Endothelial cell of umbilical vein (primary cell): ENCODE data around the gene MORC1. TPM values are rescaled to one million over a fixed set of nuclear protein-coding genes. Genes with fewer than 3 reads are reported as not detected.

Experiments
- BruUV-seq: library from RNA; stranded (reverse); fragments of 400-500 nt; replicated peaks from 2 replicates; lab custom pipeline; 2021; lab: Mats Ljungman, UMichigan
- CTCF ChIA-PET: fragments of 300-600, 350-600 bp; sonication (Branson Sonifier 250); formaldehyde crosslinking; loops from one replicate; lab custom pipeline; 2021; ENCODE audit warnings: antibody characterized with exemption, inconsistent platforms; lab: Charles Lee
- POLR2A ChIA-PET: fragments of 300-600, 350-600 bp; sonication (Branson Sonifier 250); formaldehyde crosslinking; loops from one replicate; lab custom pipeline; 2021; ENCODE audit warnings: antibody characterized with exemption, inconsistent platforms; lab: Charles Lee
- DNase-seq: peaks from one replicate; pipeline ENCODE4 v3.0.0-alpha.2; 2011; ENCODE audit warnings: low read depth, low spot score
- FAIRE-seq: peaks from 2 replicates; lab custom pipeline; 2011; peaks lifted over from hg19 to GRCh38; lab: Jason Lieb, UNC
- H2AFZ ChIP-seq: 2 replicates; pipeline ENCODE4 v1.6.0; 2012; ENCODE audit warnings: low read depth, low read length, control low read depth, inconsistent platforms
- H3K27ac ChIP-seq: 2 replicates; pipeline ENCODE4 v1.5.1; 2011; ENCODE audit warnings: low read depth, mild to moderate bottlenecking, control low read depth, low read length, moderate library complexity; ENCODE audit not compliant: insufficient read depth
- H3K27me3 ChIP-seq, 2 experiments: 2 replicates each; pipeline versions ENCODE4 v1.6.0 to v1.6.1; 2011; ENCODE audit warnings: low read length in 2 of 2, mixed read lengths in 1 of 2; ENCODE audit not compliant: control insufficient read depth in 2 of 2, insufficient read depth in 2 of 2
- H3K36me3 ChIP-seq, 2 experiments: 2 replicates in 1 of 2; 3 replicates in 1 of 2; pipeline ENCODE4 v1.5.1; 2011; ENCODE audit warnings: low read length in 2 of 2, mild to moderate bottlenecking in 1 of 2, moderate library complexity in 1 of 2; ENCODE audit not compliant: control insufficient read depth in 2 of 2, insufficient read depth in 2 of 2; ENCODE audit errors: extremely low read depth in 1 of 2
- H3K4me1 ChIP-seq: 3 replicates; pipeline ENCODE4 v1.5.1; 2011; ENCODE audit warnings: mild to moderate bottlenecking, low read length; ENCODE audit not compliant: control insufficient read depth, insufficient read depth; ENCODE audit errors: extremely low read depth
- H3K4me2 ChIP-seq: 2 replicates; pipeline ENCODE4 v1.6.1; 2011; ENCODE audit warnings: low read length, control low read depth, mixed read lengths; ENCODE audit not compliant: insufficient read depth
- H3K4me3 ChIP-seq, 3 experiments: fragments of 200-600 bp in 1 of 3; sonication (generic), shearing (Covaris generic) in 1 of 3; replicated peaks in 1 of 3; 2 replicates each; pipeline ENCODE4 v1.5.1; 2011 to 2016; ENCODE audit warnings: control low read depth in 3 of 3, low read length in 3 of 3, mild to moderate bottlenecking in 2 of 3, inconsistent platforms in 1 of 3, low read depth in 1 of 3, moderate library complexity in 1 of 3; ENCODE audit not compliant: insufficient read depth in 1 of 3
- H3K79me2 ChIP-seq: 2 replicates; pipeline ENCODE4 v1.6.0; 2012; ENCODE audit warnings: low read length, inconsistent platforms; ENCODE audit not compliant: control insufficient read depth, insufficient read depth
- H3K9ac ChIP-seq: replicated peaks from 2 replicates; pipeline ENCODE3; 2011; ENCODE audit warnings: low read length, control low read depth; ENCODE audit not compliant: insufficient read depth; ENCODE audit errors: extremely low read depth
- H3K9me1 ChIP-seq: replicated peaks from 3 replicates; pipeline ENCODE4 v1.6.0; 2011; ENCODE audit warnings: mild to moderate bottlenecking, low read length; ENCODE audit not compliant: control insufficient read depth, insufficient read depth; ENCODE audit errors: extremely low read depth
- H3K9me3 ChIP-seq: replicated peaks from 2 replicates; pipeline ENCODE4 v1.5.1; 2012; ENCODE audit warnings: low read length, inconsistent platforms; ENCODE audit not compliant: control insufficient read depth, insufficient read depth
- H4K20me1 ChIP-seq: replicated peaks from 2 replicates; pipeline ENCODE3; 2011; ENCODE audit warnings: mild to moderate bottlenecking, low read length; ENCODE audit not compliant: control insufficient read depth, insufficient read depth; ENCODE audit errors: extremely low read depth
- CTCF ChIP-seq, 2 donors: IDR thresholded peaks; 1 replicate in 1 of 2; 2 replicates in 1 of 2; pipeline ENCODE4 v1.5.1; 2011; ENCODE audit warnings: low read length in 2 of 2, mild to moderate bottlenecking in 2 of 2, moderate library complexity in 2 of 2, control low read depth in 1 of 2, inconsistent platforms in 1 of 2, low read depth in 1 of 2; ENCODE audit not compliant: insufficient read depth in 1 of 2; ENCODE audit errors: extremely low read depth in 1 of 2
- EZH2 ChIP-seq: IDR thresholded peaks from 2 replicates; pipeline ENCODE4 v1.6.1; 2012; ENCODE audit warnings: borderline replicate concordance, low read depth, mild to moderate bottlenecking, moderate library complexity, low read length, inconsistent platforms; ENCODE audit not compliant: severe bottlenecking
- FOS ChIP-seq: IDR thresholded peaks from 2 replicates; pipeline ENCODE4 v1.6.1; 2011; ENCODE audit warnings: mild to moderate bottlenecking, low read length, moderate library complexity, borderline replicate concordance; ENCODE audit not compliant: insufficient read depth
- GATA2 ChIP-seq: IDR thresholded peaks from 2 replicates; pipeline ENCODE4 v1.7.0; 2011; ENCODE audit warnings: low read depth, mild to moderate bottlenecking, moderate library complexity, mixed read lengths, low read length; ENCODE audit not compliant: insufficient read length, insufficient read depth
- JUN ChIP-seq: IDR thresholded peaks from 2 replicates; pipeline ENCODE4 v1.6.1; 2011; ENCODE audit warnings: borderline replicate concordance, low read depth; ENCODE audit not compliant: insufficient read length, insufficient read depth
- MAX ChIP-seq: IDR thresholded peaks from 2 replicates; pipeline ENCODE4 v1.6.1; 2011; ENCODE audit not compliant: insufficient read depth, insufficient read length
- MYC ChIP-seq: IDR thresholded peaks from one replicate; pipeline ENCODE4 v1.6.1; 2011; ENCODE audit warnings: mild to moderate bottlenecking, low read depth, low read length
- POLR2A ChIP-seq: IDR thresholded peaks from 2 replicates; pipeline ENCODE4 v1.6.1; 2012; ENCODE audit warnings: low read depth, mild to moderate bottlenecking, control low read depth, low read length
- POLR2AphosphoS5 ChIP-seq: IDR thresholded peaks from 2 replicates; pipeline ENCODE4 v1.6.1; 2012; ENCODE audit warnings: low read depth, mild to moderate bottlenecking, control low read depth, low read length, moderate library complexity; ENCODE audit not compliant: insufficient read depth
- dilution Hi-C: fragments of 300-500 bp; cut with MboI; formaldehyde crosslinking; loops from one replicate; pipeline ENCODE4 v1.15.0; 2019; ENCODE audit warnings: low sequenced_read_pairs; ENCODE audit not compliant: extremely low pct_ligation_motif_present
- intact Hi-C: fragments of 100-400 bp; cut with micrococcal nuclease; formaldehyde crosslinking; loops from one replicate; pipeline ENCODE4 v1.10.0; 2022
- polyA plus RNA-seq, 4 experiments: library from polyadenylated mRNA; depleted of rRNA in 3 of 4; stranded (reverse) in 3 of 4; unstranded in 1 of 4; fragments of >200 nt; gene quantifications; 2 replicates each; pipeline versions ENCODE4 v1.2.1 to v1.2.3, GENCODE V29; 2011 to 2012; ENCODE audit warnings: missing spikeins in 1 of 4
- total RNA-seq: library from RNA; stranded (reverse); gene quantifications from 2 replicates; pipeline ENCODE4 v1.2.3, GENCODE V29; 2021

MORC1 gene
- total and polyA plus RNA-seq, 2 donors (not counting 3 experiments of a cell fraction or from before 2014, with no cell fraction given) = not detected

DNA sequence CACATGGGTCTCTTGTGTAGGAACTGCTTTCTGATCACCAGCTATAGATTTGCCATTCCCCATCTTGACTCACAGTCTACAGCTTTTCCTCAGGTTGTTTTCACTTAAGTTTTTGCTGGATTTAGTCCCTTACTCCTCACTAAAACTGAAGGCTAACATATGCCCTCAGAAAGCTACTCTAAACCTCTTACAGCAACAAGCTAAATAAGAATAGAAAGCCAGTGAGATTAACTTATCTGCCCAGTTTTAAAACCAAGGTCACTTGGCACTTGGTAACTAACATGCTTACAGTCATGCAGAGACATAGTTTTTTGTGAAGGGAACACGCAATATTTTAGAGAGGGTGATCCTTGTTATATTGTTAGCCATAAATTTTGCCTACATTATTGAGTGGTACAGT is 164.2 kb downstream of the MORC1 start, which contains the start of gene GUCA1C:
TSS of gene GUCA1C (minus strand) at position 180 of the 400 bp plus-strand sequence. CDS start at position 63, 117 bp downstream.
- Histone ChIP-seq H4K20me1 (no peaks in the 10 kb centered on the region), H3K27me3 (no peaks in the 10 kb centered on the region), H2AFZ (no peak within 1 kb of the TSS), H3K4me2 (no peak within 1 kb of the TSS), H3K79me2 (no peaks in the 10 kb centered on the region), H3K9me3 (no peaks in the 10 kb centered on the region), H3K36me3 (no peaks in the 10 kb centered on the region), H3K9ac (no peak within 1 kb of the TSS), H3K9me1 (no peaks in the 10 kb centered on the region), H3K4me1 (no peaks in the 10 kb centered on the region), H3K4me3 (no peak within 1 kb of the TSS), H3K27ac (no peak within 1 kb of the TSS)
- FAIRE-seq (no peak), DNase-seq (no peak)
- TF ChIP-seq EZH2 (no peak), MAX (no peak), CTCF (IDR thresholded peaks at IDR 0.05; ENCODE audit: extremely low read depth in 1 of 2, insufficient read depth in 1 of 2, low read depth in 1 of 2, low read length in 2 of 2) (no peak), MYC (no peak), FOS (no peak), GATA2 (no peak), JUN (no peak), POLR2AphosphoS5 (no peak), POLR2A (no peak)
- intact Hi-C loops = no loop called here
- BruUV-seq = no TSS peak
- ChIA-PET POLR2A (no interaction called here), CTCF (no interaction called here)
- dilution Hi-C loops = no loop called here
